Sigmoid colon (tissue), 7 donors: ENCODE measurements around the gene KCNJ11. TPM values are rescaled to one million over a fixed set of nuclear protein-coding genes. Genes with fewer than 3 reads are reported as not detected.

Experiments used
- DNase-seq: peaks from one replicate; pipeline ENCODE4 v3.0.0-alpha.2; 2019
- H3K27ac ChIP-seq, 4 donors: fragments of 200-600 bp; sonication (generic); one replicate each; pipeline ENCODE4 v1.5.1; 2016 to 2019; ENCODE audit warnings: mild to moderate bottlenecking in 1 of 4
- H3K27me3 ChIP-seq, 3 donors: fragments of 200-600 bp; sonication (generic); one replicate each; pipeline ENCODE4 v1.5.1; 2019; ENCODE audit warnings: mild to moderate bottlenecking in 1 of 3
- H3K36me3 ChIP-seq, 4 donors: fragments of 200-600 bp; sonication (generic); one replicate each; pipeline ENCODE4 v1.5.1; 2016 to 2019
- H3K4me1 ChIP-seq, 4 donors: fragments of 200-600 bp; sonication (generic); one replicate each; pipeline ENCODE4 v1.5.1; 2017 to 2019
- H3K4me3 ChIP-seq, 4 donors: fragments of 200-600 bp; sonication (generic); one replicate each; pipeline ENCODE4 v1.5.1; 2017 to 2019; ENCODE audit warnings: mild to moderate bottlenecking in 2 of 4, moderate library complexity in 1 of 4
- H3K9me3 ChIP-seq, 4 donors: fragments of 200-600 bp in 3 of 4; sonication (generic) in 3 of 4; one replicate each; pipeline versions ENCODE4 v1.5.1 to v1.6.1; 2013 to 2019
- CTCF ChIP-seq, 4 experiments: fragments of 450-650 bp in 3 of 4; fragments of 200-600 bp in 1 of 4; IDR thresholded peaks; one replicate each; pipeline ENCODE4 v1.5.1; 2016 to 2019; ENCODE audit warnings: antibody characterized with exemption in 4 of 4, mild to moderate bottlenecking in 3 of 4, moderate library complexity in 2 of 4
- EP300 ChIP-seq, 4 donors: sonication (generic); formaldehyde crosslinking; IDR thresholded peaks; one replicate each; pipeline ENCODE4 v1.6.1; 2017; ENCODE audit warnings: antibody characterized with exemption in 4 of 4
- POLR2A ChIP-seq, 2 donors: fragments of 450-650 bp; IDR thresholded peaks; one replicate each; pipeline ENCODE4 v1.6.1; 2016; ENCODE audit warnings: antibody characterized with exemption in 2 of 2, mild to moderate bottlenecking in 2 of 2, moderate library complexity in 2 of 2
- POLR2AphosphoS5 ChIP-seq, 4 donors: sonication (generic); formaldehyde crosslinking; IDR thresholded peaks; one replicate each; pipeline ENCODE4 v1.6.1; 2017; ENCODE audit warnings: antibody characterized with exemption in 4 of 4
- WGBS, 2 donors: extraction: QIAGEN DNeasy Blood & Tissue Kit; methylation state at CpG; one replicate each; pipeline ENCODE4 v1.1.7; 2013; 5-methylcytosine and 5-hydroxymethylcytosine counted together
- intact Hi-C: fragments of 100-400 bp; cut with DNase I; formaldehyde crosslinking; loops from one replicate; pipeline ENCODE4 v1.15.1; 2023
- polyA plus RNA-seq, 3 donors: library from polyadenylated mRNA; stranded (reverse); fragments of 200-250 nt; gene quantifications; one replicate each; pipeline ENCODE4 v1.2.3, GENCODE V29; 2013
- total RNA-seq, 4 donors: library from RNA; depleted of rRNA; stranded (reverse); fragments of >200 nt; gene quantifications; one replicate each; pipeline ENCODE4 v1.1.0, GENCODE V29; 2016
- donor health status: healthy with polysubstance abuse.
- donor health status: Bipolar disorder and iron deficiency.
- donor health status: healthy.

Gene KCNJ11
- total and polyA plus RNA-seq, 7 donors, result 0.16 to 1.6 (median 0.60) TPM

- DNase-seq, result no peak
- Histone ChIP-seq H3K4me3 (no peak overlapping the region), H3K27me3 (no peaks in the 10 kb centered on the region), H3K9me3 (no peaks in the 10 kb centered on the region), H3K4me1 (no peaks in the 10 kb centered on the region), H3K27ac (no peak overlapping the region), H3K36me3 (no peaks in the 10 kb centered on the region)
- intact Hi-C loops, result no loop called here
- no peak for TF ChIP-seq EP300 (IDR thresholded peaks at IDR 0.05)
- TF ChIP-seq POLR2AphosphoS5 (IDR thresholded peaks at IDR 0.05), result no peak
- TF ChIP-seq POLR2A (IDR thresholded peaks at IDR 0.05), result no peak
- no peak for TF ChIP-seq CTCF (IDR thresholded peaks at IDR 0.05)
- WGBS, 2 donors, result 87 to 97% methylated on average over 1 of the region's 1 CpG
Observed at GRCh38 chr11:17343907-17344306, 44.6 kb downstream of the KCNJ11 start.

- H3K27me3 ChIP-seq, result no peaks in the 10 kb centered on the region
- intact Hi-C loops, result no loop called here
Observed at GRCh38 chr11:17343257-17343656, 45.2 kb downstream of the KCNJ11 start.

More at GRCh38 chr11:17343257-17343656, 45.2 kb downstream of the KCNJ11 start:
- Histone ChIP-seq H3K4me3 (no peak overlapping the region), H3K4me1 (no peaks in the 10 kb centered on the region), H3K9me3 (no peaks in the 10 kb centered on the region), H3K27ac (no peak overlapping the region), H3K36me3 (no peaks in the 10 kb centered on the region)
- no peak for DNase-seq
- TF ChIP-seq POLR2AphosphoS5 (IDR thresholded peaks at IDR 0.05) (no peak), CTCF (IDR thresholded peaks at IDR 0.05) (no peak), POLR2A (IDR thresholded peaks at IDR 0.05) (no peak)
- WGBS, 2 donors, result 99 to 100% methylated on average over 2 of the region's 2 CpGs

Other genes starting within 250 kb of the KCNJ11 start
- gene PIK3C2A, start 180.7 kb downstream of the KCNJ11 start, total RNA-seq, result 10 to 100 TPM; 52.9 to 72.6 (median 65.7) TPM
- gene PIK3C2A, start 180.7 kb downstream of the KCNJ11 start, polyA plus RNA-seq, result 10 to 100 TPM in 1 of 3 donors, 1 to 10 TPM in 2; 6.0 to 10.0 (median 9.7) TPM
- 10 to 100 TPM; 38.3 to 45.1 (median 39.4) TPM for gene NUCB2, start 111.9 kb downstream of the KCNJ11 start, total RNA-seq
- 10 to 100 TPM; 19.8 to 68.3 (median 24.0) TPM for gene NUCB2, start 111.9 kb downstream of the KCNJ11 start, polyA plus RNA-seq
- gene NCR3LG1, start 36.9 kb downstream of the KCNJ11 start, total RNA-seq, result 1 to 10 TPM; 1.4 to 2.9 (median 2.1) TPM
- 1 to 10 TPM in 1 of 3 donors, under 1 TPM in 1, not detected in 1; 0.69 to 4.6 TPM for gene NCR3LG1, start 36.9 kb downstream of the KCNJ11 start, polyA plus RNA-seq
- 1 to 10 TPM; 1.8 to 9.7 (median 3.9) TPM for gene ABCC8, start 88.2 kb upstream of the KCNJ11 start, total RNA-seq
- 1 to 10 TPM in 2 of 3 donors, under 1 TPM in 1; 0.23 to 4.2 (median 2.6) TPM for gene ABCC8, start 88.2 kb upstream of the KCNJ11 start, polyA plus RNA-seq
- gene USH1C, start 155.8 kb upstream of the KCNJ11 start, total RNA-seq, result 1 to 10 TPM; 1.2 to 2.5 (median 1.6) TPM
- 100 to 1,000 TPM in 2 of 3 donors, 10 to 100 TPM in 1; 83.3 to 152 (median 114) TPM for gene USH1C, start 155.8 kb upstream of the KCNJ11 start, polyA plus RNA-seq
- under 1 TPM in 1 of 4 donors, not detected in 3; under 0.01 TPM for gene OTOG, start 158.6 kb upstream of the KCNJ11 start, total RNA-seq
- under 1 TPM in 1 of 3 donors, not detected in 2; under 0.01 TPM for gene OTOG, start 158.6 kb upstream of the KCNJ11 start, polyA plus RNA-seq